ENCODE measurements around the gene OSM.

OSM gene

GRCh38 chr22:30297991-30298701 lies 31.5 kb upstream of the OSM start:
- no peaks in the 10 kb centered on the region for H3K36me3 ChIP-seq (replicated peaks; ENCODE audit: low read depth, low read length)
- peaks cover 12% of the 10 kb centered on the region for H3K4me1 ChIP-seq (ENCODE audit: low read length)

DNA sequence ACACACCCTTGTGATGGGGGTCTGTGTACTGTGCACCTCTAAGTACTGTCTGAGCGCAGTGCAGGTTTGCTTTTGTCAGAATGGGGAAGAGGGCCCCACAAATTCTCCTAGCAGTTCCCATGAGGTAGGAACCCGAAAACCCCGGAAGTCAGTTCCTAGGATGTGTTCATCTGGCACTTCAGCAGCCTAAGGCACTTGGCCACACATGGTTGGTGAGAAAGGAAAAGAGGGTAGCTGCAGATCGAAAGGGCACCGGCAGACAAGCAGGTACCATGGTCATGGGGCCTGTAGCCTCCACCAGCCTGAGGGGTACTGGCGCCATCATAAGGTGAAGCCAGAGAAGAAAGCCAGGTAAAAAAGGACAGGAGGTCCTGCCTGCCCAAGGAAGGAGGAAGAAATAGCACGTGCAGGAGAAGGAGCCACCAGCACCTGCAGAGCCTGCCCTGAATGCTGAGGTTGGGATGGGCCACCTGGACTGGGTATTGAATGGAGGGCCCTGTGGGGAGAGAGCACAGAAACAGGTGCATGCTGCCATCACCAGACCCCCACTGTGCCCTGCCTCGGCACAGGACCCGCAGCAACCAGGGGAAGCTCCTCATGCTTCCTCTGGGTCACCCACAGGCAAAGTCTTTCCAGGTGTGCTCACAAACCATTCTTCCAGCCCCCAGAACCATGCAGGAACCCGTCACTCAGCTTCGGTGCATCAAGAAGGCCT lies 30.8 kb upstream of the OSM start:
- H2AFZ ChIP-seq (ENCODE audit: low read depth, low read length): no peak overlapping the region
- H3K79me2 ChIP-seq (ENCODE audit: low read length): no peaks in the 10 kb centered on the region
- no peaks in the 10 kb centered on the region for H3K36me3 ChIP-seq (replicated peaks; ENCODE audit: low read depth, low read length)
- peaks cover 6% of the 10 kb centered on the region for H3K4me1 ChIP-seq (ENCODE audit: low read length)
- H4K20me1 ChIP-seq (ENCODE audit: insufficient read depth, low read length): no peaks in the 10 kb centered on the region
- H3K4me3 ChIP-seq (ENCODE audit: low read length): no peak overlapping the region
- H3K27me3 ChIP-seq (ENCODE audit: low read depth, low read length): no peaks in the 10 kb centered on the region
- TF ChIP-seq, protein P1, sequence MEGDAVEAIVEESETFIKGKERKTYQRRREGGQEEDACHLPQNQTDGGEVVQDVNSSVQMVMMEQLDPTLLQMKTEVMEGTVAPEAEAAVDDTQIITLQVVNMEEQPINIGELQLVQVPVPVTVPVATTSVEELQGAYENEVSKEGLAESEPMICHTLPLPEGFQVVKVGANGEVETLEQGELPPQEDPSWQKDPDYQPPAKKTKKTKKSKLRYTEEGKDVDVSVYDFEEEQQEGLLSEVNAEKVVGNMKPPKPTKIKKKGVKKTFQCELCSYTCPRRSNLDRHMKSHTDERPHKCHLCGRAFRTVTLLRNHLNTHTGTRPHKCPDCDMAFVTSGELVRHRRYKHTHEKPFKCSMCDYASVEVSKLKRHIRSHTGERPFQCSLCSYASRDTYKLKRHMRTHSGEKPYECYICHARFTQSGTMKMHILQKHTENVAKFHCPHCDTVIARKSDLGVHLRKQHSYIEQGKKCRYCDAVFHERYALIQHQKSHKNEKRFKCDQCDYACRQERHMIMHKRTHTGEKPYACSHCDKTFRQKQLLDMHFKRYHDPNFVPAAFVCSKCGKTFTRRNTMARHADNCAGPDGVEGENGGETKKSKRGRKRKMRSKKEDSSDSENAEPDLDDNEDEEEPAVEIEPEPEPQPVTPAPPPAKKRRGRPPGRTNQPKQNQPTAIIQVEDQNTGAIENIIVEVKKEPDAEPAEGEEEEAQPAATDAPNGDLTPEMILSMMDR (IDR thresholded peaks at IDR 0.05; ENCODE audit: low read depth, low read length): no peak
- TF ChIP-seq EZH2phosphoT487 (IDR thresholded peaks at IDR 0.05; ENCODE audit: low read depth): no peak
- H3K9ac ChIP-seq (ENCODE audit: low read length): no peak overlapping the region
- no peak overlapping the region for H3K4me2 ChIP-seq (ENCODE audit: low read length)
- no peak overlapping the region for H3K27ac ChIP-seq (ENCODE audit: low read length)
- no peaks in the 10 kb centered on the region for H3K9me3 ChIP-seq (ENCODE audit: insufficient read depth, low read length)

More at GRCh38 chr22:30297991-30298701, 31.5 kb upstream of the OSM start:
- no peak overlapping the region for H2AFZ ChIP-seq (ENCODE audit: low read depth, low read length)
- no peaks in the 10 kb centered on the region for H3K9me3 ChIP-seq (ENCODE audit: insufficient read depth, low read length)
- H3K9ac ChIP-seq (ENCODE audit: low read length): no peak overlapping the region
- H3K79me2 ChIP-seq (ENCODE audit: low read length): no peaks in the 10 kb centered on the region
- no peak overlapping the region for H3K4me2 ChIP-seq (ENCODE audit: low read length)
- H4K20me1 ChIP-seq (ENCODE audit: insufficient read depth, low read length): no peaks in the 10 kb centered on the region
- no peak for TF ChIP-seq EZH2phosphoT487 (IDR thresholded peaks at IDR 0.05; ENCODE audit: low read depth)
- no peak overlapping the region for H3K27ac ChIP-seq (ENCODE audit: low read length)
- no peak overlapping the region for H3K4me3 ChIP-seq (ENCODE audit: low read length)
- no peaks in the 10 kb centered on the region for H3K27me3 ChIP-seq (ENCODE audit: low read depth, low read length)

GRCh38 chr22:30296833-30297232 lies 30.2 kb upstream of the OSM start:
- H3K9me3 ChIP-seq (ENCODE audit: insufficient read depth, low read length): no peaks in the 10 kb centered on the region
- no peak overlapping the region for H3K27ac ChIP-seq (ENCODE audit: low read length)
- H3K9ac ChIP-seq (ENCODE audit: low read length): no peak overlapping the region
- no peaks in the 10 kb centered on the region for H3K79me2 ChIP-seq (ENCODE audit: low read length)
- H3K4me3 ChIP-seq (ENCODE audit: low read length): no peak overlapping the region
- no peaks in the 10 kb centered on the region for H3K27me3 ChIP-seq (ENCODE audit: low read depth, low read length)
- TF ChIP-seq, protein P1 (IDR thresholded peaks at IDR 0.05; ENCODE audit: low read depth, low read length): no peak
- TF ChIP-seq EZH2phosphoT487 (IDR thresholded peaks at IDR 0.05; ENCODE audit: low read depth): no peak
- H3K36me3 ChIP-seq (replicated peaks; ENCODE audit: low read depth, low read length): no peaks in the 10 kb centered on the region
- H3K4me2 ChIP-seq (ENCODE audit: low read length): no peak overlapping the region
- no peak overlapping the region for H2AFZ ChIP-seq (ENCODE audit: low read depth, low read length)
- no peaks in the 10 kb centered on the region for H4K20me1 ChIP-seq (ENCODE audit: insufficient read depth, low read length)
- H3K4me1 ChIP-seq (ENCODE audit: low read length): peaks cover under 1% of the 10 kb centered on the region

DNA sequence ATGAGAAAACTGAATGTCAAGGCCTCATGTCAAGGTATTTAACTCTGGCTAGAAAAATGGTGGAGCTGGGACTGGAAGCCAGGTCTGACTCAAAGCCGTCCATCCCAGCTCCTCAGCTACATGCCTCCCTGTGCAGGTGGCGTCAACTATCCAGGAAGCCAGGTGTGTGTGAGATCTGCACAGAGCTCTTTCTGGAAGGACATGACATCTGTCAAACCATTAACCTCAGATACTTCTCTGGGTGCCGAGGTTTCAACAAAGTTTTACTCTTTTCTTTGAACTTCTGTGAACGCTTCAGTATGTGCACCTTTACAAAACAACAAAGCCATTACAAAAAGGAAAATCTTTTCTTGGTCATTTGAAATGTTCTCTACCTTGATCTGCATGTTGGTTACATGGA lies 29.7 kb upstream of the OSM start:
- Histone ChIP-seq H3K27ac (ENCODE audit: low read length) (no peak overlapping the region), H2AFZ (ENCODE audit: low read depth, low read length) (no peak overlapping the region), H3K4me1 (ENCODE audit: low read length) (no peaks in the 10 kb centered on the region), H3K36me3 (replicated peaks; ENCODE audit: low read depth, low read length) (no peaks in the 10 kb centered on the region), H3K4me3 (ENCODE audit: low read length) (no peak overlapping the region), H3K79me2 (ENCODE audit: low read length) (no peaks in the 10 kb centered on the region), H3K4me2 (ENCODE audit: low read length) (no peak overlapping the region), H3K9me3 (ENCODE audit: insufficient read depth, low read length) (no peaks in the 10 kb centered on the region), H4K20me1 (ENCODE audit: insufficient read depth, low read length) (no peaks in the 10 kb centered on the region), H3K27me3 (ENCODE audit: low read depth, low read length) (no peaks in the 10 kb centered on the region), H3K9ac (ENCODE audit: low read length) (no peak overlapping the region)
- TF ChIP-seq, protein P1 (IDR thresholded peaks at IDR 0.05; ENCODE audit: low read depth, low read length): no peak
- no peak for TF ChIP-seq EZH2phosphoT487 (IDR thresholded peaks at IDR 0.05; ENCODE audit: low read depth)

Data from OCI-LY3 (cell line).